Kidney (tissue), 14 donors: ENCODE results near the gene SLC13A1. TPM values are rescaled to one million over a fixed set of nuclear protein-coding genes. Genes with fewer than 3 reads are reported as not detected.
A peak's percentile ranks its signal among the peaks of the same experiment; 100 is the strongest.
"Not testable (repeated sequence)": the region's sequence is repeated elsewhere in the genome, so short reads cannot be mapped to it uniquely, and the experiment has no call there.

Experiments
- DNase-seq, 5 donors: peaks; one replicate each; pipeline ENCODE4 v3.0.0-alpha.2; 2013 to 2020
- FAIRE-seq: peaks from 2 replicates; lab custom pipeline; 2012; peaks lifted over from hg19 to GRCh38; lab: Jason Lieb, UNC
- H3K27ac ChIP-seq, 2 donors: one replicate each; pipeline ENCODE4 v1.7.0; 2013; ENCODE audit warnings: low read depth in 2 of 2, low read length in 2 of 2, inconsistent platforms in 1 of 2
- H3K27me3 ChIP-seq: one replicate; pipeline ENCODE4 v1.7.1; 2013; ENCODE audit warnings: low read length, inconsistent platforms; ENCODE audit not compliant: control insufficient read depth, insufficient read depth
- H3K36me3 ChIP-seq, 3 donors: one replicate each; pipeline versions ENCODE4 v1.7.0 to v1.7.1; 2013; ENCODE audit warnings: low read length in 3 of 3, control low read depth in 1 of 3, inconsistent platforms in 1 of 3; ENCODE audit not compliant: insufficient read depth in 3 of 3, control insufficient read depth in 2 of 3
- H3K4me1 ChIP-seq, 3 donors: one replicate each; pipeline versions ENCODE4 v1.7.0 to v1.7.1; 2013; ENCODE audit warnings: low read length in 3 of 3, inconsistent platforms in 1 of 3, low read depth in 1 of 3; ENCODE audit not compliant: control insufficient read depth in 2 of 3, insufficient read depth in 2 of 3
- H3K4me3 ChIP-seq, 3 donors: one replicate each; pipeline versions ENCODE4 v1.7.0 to v1.8.1; 2013; ENCODE audit warnings: low read length in 3 of 3, control low read depth in 1 of 3, inconsistent platforms in 1 of 3
- H3K9ac ChIP-seq, 3 donors: one replicate each; pipeline versions ENCODE4 v1.7.0 to v1.7.1; 2013; ENCODE audit warnings: low read length in 3 of 3, control low read depth in 1 of 3, inconsistent platforms in 1 of 3
- H3K9me3 ChIP-seq, 3 donors: one replicate each; pipeline versions ENCODE4 v1.7.0 to v1.7.1; 2013; ENCODE audit warnings: low read length in 3 of 3, control low read depth in 1 of 3, inconsistent platforms in 1 of 3; ENCODE audit not compliant: control insufficient read depth in 2 of 3, insufficient read depth in 1 of 3
- CTCF ChIP-seq: IDR thresholded peaks from 3 replicates; pipeline ENCODE4 v1.5.1; 2012; ENCODE audit warnings: mild to moderate bottlenecking, moderate library complexity, borderline replicate concordance; ENCODE audit not compliant: insufficient read depth; ENCODE audit errors: extremely low read depth
- intact Hi-C: fragments of 100-400 bp; cut with DNase I; formaldehyde crosslinking; loops from one replicate; pipeline ENCODE4 v1.11.1; 2022
- polyA plus RNA-seq: library from polyadenylated mRNA; stranded (reverse); fragments of 350-450 nt; fragmentation: Illumina TruSeq; extraction: RNeasy Lipid Tissue Mini Kit (QIAGEN cat#74804); gene quantifications from one replicate; pipeline ENCODE4 v1.2.3, GENCODE V29; 2014; ENCODE audit warnings: low read depth, low replicate concordance; ENCODE audit not compliant: insufficient read depth
- total RNA-seq: library from RNA; stranded (reverse); fragmentation: NEBNext Ultra II Directional; extraction: Animal tissue kit (Norgen Biotek cat#: 25700); gene quantifications from one replicate; pipeline ENCODE4 v1.2.1, GENCODE V29; 2021
- donor health status: control.
- donor health status: control.
- donor health status: control.
- donor health status: control.
- donor health status: control.
- donor health status: DM: yes; HTN: yes; CAD: no.
- donor health status: Normal renal cell carcinoma (clear cell type).

SLC13A1 gene
- total and polyA plus RNA-seq, 2 donors from 2014 or later = 10.1 to 17.0 TPM

- H3K9me3 ChIP-seq = no peaks in the 10 kb centered on the region
- DNase-seq (no peak), FAIRE-seq (no peak)
- H3K4me3 ChIP-seq = no peak overlapping the region
- no peak for TF ChIP-seq CTCF
- H3K36me3 ChIP-seq = no peaks in the 10 kb centered on the region
- intact Hi-C loops = no loop called here
- H3K27ac ChIP-seq = no peak overlapping the region
- no peak overlapping the region for H3K9ac ChIP-seq
- no peaks in the 10 kb centered on the region for H3K4me1 ChIP-seq
- H3K27me3 ChIP-seq = no peaks in the 10 kb centered on the region
These were observed 30.4 kb upstream of the SLC13A1 start for GRCh38 chr7:123230147-123230546.

GRCh38 chr7:123229426-123229825 lies 29.7 kb upstream of the SLC13A1 start:
- no peaks in the 10 kb centered on the region for H3K9me3 ChIP-seq
- FAIRE-seq (peak; percentile 87), DNase-seq (no peak)
- intact Hi-C loops = no loop called here
- H3K36me3 ChIP-seq = no peaks in the 10 kb centered on the region
- no peak overlapping the region for H3K27ac ChIP-seq
- TF ChIP-seq CTCF = no peak
- H3K4me3 ChIP-seq = no peak overlapping the region
- no peaks in the 10 kb centered on the region for H3K27me3 ChIP-seq
- H3K4me1 ChIP-seq = no peaks in the 10 kb centered on the region
- H3K9ac ChIP-seq = no peak overlapping the region

- H3K4me3 ChIP-seq, H3K27ac ChIP-seq, H3K36me3 ChIP-seq, H3K27me3 ChIP-seq, H3K4me1 ChIP-seq, FAIRE-seq, intact Hi-C loops, DNase-seq, H3K9me3 ChIP-seq, H3K9ac ChIP-seq: not testable (repeated sequence)
These were observed 27.9 kb upstream of the SLC13A1 start for GRCh38 chr7:123227666-123228065.

GRCh38 chr7:123220396-123220795 lies 20.6 kb upstream of the SLC13A1 start:
- Histone ChIP-seq H3K4me3 (no peak overlapping the region), H3K27me3 (no peaks in the 10 kb centered on the region), H3K9me3 (peaks cover 0 to 3% (median 0%) of the 10 kb centered on the region in 3 donors), H3K4me1 (no peaks in the 10 kb centered on the region), H3K36me3 (no peaks in the 10 kb centered on the region), H3K27ac (no peak overlapping the region), H3K9ac (no peak overlapping the region)
- peak in 1 of 5 donors; percentile 18 for DNase-seq
- intact Hi-C loops = no loop called here
- FAIRE-seq = no peak
- TF ChIP-seq CTCF = no peak
